Left colon (tissue), 2 donors: ENCODE results near the gene ADARB2. TPM values are rescaled to one million over a fixed set of nuclear protein-coding genes. Genes with fewer than 3 reads are reported as not detected.
"Not testable (repeated sequence)": the region's sequence is repeated elsewhere in the genome, so short reads cannot be mapped to it uniquely, and the experiment has no call there.

Experiments used
- ATAC-seq: fragments of 200-7000 bp; cut with Tn5 transposase; one replicate; pipeline ENCODE4 v1.9.1; 2020; ENCODE audit warnings: mild to moderate bottlenecking, moderate library complexity
- DNase-seq, 2 donors: peaks; one replicate each; pipeline ENCODE4 v3.0.0-alpha.2; 2020
- intact Hi-C, 2 donors: fragments of 100-400 bp; cut with DNase I in 1 of 2; cut with micrococcal nuclease in 1 of 2; formaldehyde crosslinking; loops; one replicate each; pipeline versions ENCODE4 v1.11.2 to v1.14.0; 2022; cut with DNase I, micrococcal nuclease
- total RNA-seq, 2 donors: library from RNA; stranded (reverse); fragmentation: NEBNext Ultra II Directional; extraction: Animal tissue kit (Norgen Biotek cat#: 25700); gene quantifications; one replicate each; pipeline ENCODE4 v1.2.1, GENCODE V29; 2021
- donor health status: DM: no; HTN: no; CAD: no.
- donor health status: DM: yes; HTN: yes; CAD: no.

ADARB2 gene
- total RNA-seq, 2 donors from 2014 or later = 0.21 to 0.73 TPM

- DNase-seq = no peak
- no peak for ATAC-seq
- intact Hi-C loops = no loop called here
These were observed 317.3 kb downstream of the ADARB2 start for GRCh38 chr10:1419796-1420610.

GRCh38 chr10:1418031-1418550 lies 319.2 kb downstream of the ADARB2 start:
- DNase-seq = no peak
- no peak for ATAC-seq
- intact Hi-C loops = no loop called here

GRCh38 chr10:1417574-1417973 lies 319.8 kb downstream of the ADARB2 start:
- ATAC-seq (no peak), DNase-seq (no peak)
- intact Hi-C loops = no loop called here

GRCh38 chr10:1416456-1417037 lies 320.8 kb downstream of the ADARB2 start:
- no peak for ATAC-seq
- intact Hi-C loops = no loop called here
- no peak for DNase-seq

GRCh38 chr10:1414893-1415292 lies 322.4 kb downstream of the ADARB2 start:
- ATAC-seq = no peak
- intact Hi-C loops = no loop called here

GRCh38 chr10:1414346-1414745 lies 323.0 kb downstream of the ADARB2 start:
- ATAC-seq, intact Hi-C loops, DNase-seq: not testable (repeated sequence)

More at GRCh38 chr10:1414893-1415292, 322.4 kb downstream of the ADARB2 start:
- no peak for DNase-seq

GRCh38 chr10:1413823-1414222 lies 323.5 kb downstream of the ADARB2 start:
- DNase-seq (no peak), ATAC-seq (no peak)
- intact Hi-C loops = no loop called here

GRCh38 chr10:1413256-1413655 lies 324.1 kb downstream of the ADARB2 start:
- DNase-seq (no peak), ATAC-seq (no peak)
- intact Hi-C loops = no loop called here

GRCh38 chr10:1412531-1413189 lies 324.7 kb downstream of the ADARB2 start:
- intact Hi-C loops = no loop called here
- ATAC-seq (no peak), DNase-seq (no peak)

- ATAC-seq (no peak), DNase-seq (no peak)
- intact Hi-C loops = no loop called here
These were observed 325.4 kb downstream of the ADARB2 start for GRCh38 chr10:1411956-1412355.

GRCh38 chr10:1411451-1411850 lies 325.9 kb downstream of the ADARB2 start:
- ATAC-seq = no peak
- no peak for DNase-seq
- intact Hi-C loops = no loop called here

- DNase-seq (no peak), ATAC-seq (no peak)
- intact Hi-C loops = no loop called here
These were observed 326.6 kb downstream of the ADARB2 start for GRCh38 chr10:1410469-1411395.

GRCh38 chr10:1410032-1410431 lies 327.3 kb downstream of the ADARB2 start:
- intact Hi-C loops = no loop called here
- ATAC-seq (no peak), DNase-seq (no peak)

GRCh38 chr10:1409392-1409791 lies 327.9 kb downstream of the ADARB2 start:
- DNase-seq = no peak
- intact Hi-C loops = no loop called here
- ATAC-seq = no peak

GRCh38 chr10:1408651-1409367 lies 328.5 kb downstream of the ADARB2 start:
- ATAC-seq = no peak
- intact Hi-C loops = no loop called here
- no peak for DNase-seq

GRCh38 chr10:1406967-1407945 lies 330.1 kb downstream of the ADARB2 start:
- ATAC-seq (no peak), DNase-seq (no peak)
- intact Hi-C loops = no loop called here
